Glutamatergic neuron (in vitro differentiated cells): ENCODE results near the gene CCDC85C. TPM values are rescaled to one million over a fixed set of nuclear protein-coding genes. Genes with fewer than 3 reads are reported as not detected.
A peak's percentile ranks its signal among the peaks of the same experiment; 100 is the strongest.

Experiments used
- DNase-seq: peaks from one replicate; pipeline ENCODE4 v3.0.0; 2022
- H3K27ac Mint-ChIP-seq: one replicate; pipeline ENCODE4 v1.8.0; 2020; ENCODE audit warnings: mild to moderate bottlenecking, mixed read lengths, inconsistent platforms; ENCODE audit not compliant: unreplicated experiment
- H3K27me3 Mint-ChIP-seq: one replicate; pipeline ENCODE4 v1.8.0; 2020; ENCODE audit warnings: mild to moderate bottlenecking, moderate library complexity, mixed read lengths, inconsistent platforms; ENCODE audit not compliant: unreplicated experiment
- H3K36me3 Mint-ChIP-seq: one replicate; pipeline ENCODE4 v1.8.0; 2020; ENCODE audit warnings: mild to moderate bottlenecking, mixed read lengths, inconsistent platforms; ENCODE audit not compliant: unreplicated experiment
- H3K4me1 Mint-ChIP-seq: one replicate; pipeline ENCODE4 v1.8.0; 2020; ENCODE audit warnings: mild to moderate bottlenecking, low read depth, mixed read lengths, inconsistent platforms; ENCODE audit not compliant: unreplicated experiment
- H3K4me3 Mint-ChIP-seq: one replicate; pipeline ENCODE4 v1.8.0; 2020; ENCODE audit warnings: mild to moderate bottlenecking, mixed read lengths, inconsistent platforms; ENCODE audit not compliant: unreplicated experiment
- H3K9me3 Mint-ChIP-seq: one replicate; pipeline ENCODE4 v1.8.0; 2020; ENCODE audit warnings: mild to moderate bottlenecking, moderate library complexity, mixed read lengths, inconsistent platforms; ENCODE audit not compliant: unreplicated experiment
- total RNA-seq: library from RNA; stranded (reverse); fragmentation: NEBNext Ultra II Directional; extraction: Animal tissue kit (Norgen Biotek cat#: 25700); gene quantifications from one replicate; pipeline ENCODE4 v1.2.1, GENCODE V29; 2021; ENCODE audit not compliant: unreplicated experiment
- TF ChIP-seq, protein P1 (sequence below): fragments of 200-600 bp; sonication (generic); IDR thresholded peaks from one replicate; pipeline ENCODE4 v1.5.0; 2021; ENCODE audit not compliant: partially characterized antibody, unreplicated experiment

CCDC85C gene
- total RNA-seq, 1 donor from 2014 or later = 32.3 TPM

DNA sequence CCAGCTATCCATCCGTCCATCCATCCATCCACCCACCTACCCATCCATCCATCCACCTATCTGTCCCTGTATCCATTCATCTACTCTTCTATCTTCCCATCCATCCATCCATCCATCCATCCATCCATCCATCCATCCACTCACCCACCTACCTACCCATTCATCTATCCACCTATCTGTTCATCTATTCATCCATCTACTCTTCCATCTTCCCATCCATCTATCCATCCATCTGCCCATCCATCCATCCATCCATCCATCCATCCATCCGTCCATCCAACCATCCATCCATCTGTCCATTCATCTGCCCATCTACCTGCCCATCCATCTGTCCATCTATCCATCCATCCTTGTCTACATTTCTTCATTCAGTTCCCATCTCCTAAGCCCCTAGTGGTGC lies 23.1 kb upstream of the CCDC85C start:
- TF ChIP-seq, protein P1, sequence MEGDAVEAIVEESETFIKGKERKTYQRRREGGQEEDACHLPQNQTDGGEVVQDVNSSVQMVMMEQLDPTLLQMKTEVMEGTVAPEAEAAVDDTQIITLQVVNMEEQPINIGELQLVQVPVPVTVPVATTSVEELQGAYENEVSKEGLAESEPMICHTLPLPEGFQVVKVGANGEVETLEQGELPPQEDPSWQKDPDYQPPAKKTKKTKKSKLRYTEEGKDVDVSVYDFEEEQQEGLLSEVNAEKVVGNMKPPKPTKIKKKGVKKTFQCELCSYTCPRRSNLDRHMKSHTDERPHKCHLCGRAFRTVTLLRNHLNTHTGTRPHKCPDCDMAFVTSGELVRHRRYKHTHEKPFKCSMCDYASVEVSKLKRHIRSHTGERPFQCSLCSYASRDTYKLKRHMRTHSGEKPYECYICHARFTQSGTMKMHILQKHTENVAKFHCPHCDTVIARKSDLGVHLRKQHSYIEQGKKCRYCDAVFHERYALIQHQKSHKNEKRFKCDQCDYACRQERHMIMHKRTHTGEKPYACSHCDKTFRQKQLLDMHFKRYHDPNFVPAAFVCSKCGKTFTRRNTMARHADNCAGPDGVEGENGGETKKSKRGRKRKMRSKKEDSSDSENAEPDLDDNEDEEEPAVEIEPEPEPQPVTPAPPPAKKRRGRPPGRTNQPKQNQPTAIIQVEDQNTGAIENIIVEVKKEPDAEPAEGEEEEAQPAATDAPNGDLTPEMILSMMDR = no peak
- Mint-ChIP-seq H3K27me3 (peaks cover 12% of the 10 kb centered on the region), H3K36me3 (no peaks in the 10 kb centered on the region)

DNA sequence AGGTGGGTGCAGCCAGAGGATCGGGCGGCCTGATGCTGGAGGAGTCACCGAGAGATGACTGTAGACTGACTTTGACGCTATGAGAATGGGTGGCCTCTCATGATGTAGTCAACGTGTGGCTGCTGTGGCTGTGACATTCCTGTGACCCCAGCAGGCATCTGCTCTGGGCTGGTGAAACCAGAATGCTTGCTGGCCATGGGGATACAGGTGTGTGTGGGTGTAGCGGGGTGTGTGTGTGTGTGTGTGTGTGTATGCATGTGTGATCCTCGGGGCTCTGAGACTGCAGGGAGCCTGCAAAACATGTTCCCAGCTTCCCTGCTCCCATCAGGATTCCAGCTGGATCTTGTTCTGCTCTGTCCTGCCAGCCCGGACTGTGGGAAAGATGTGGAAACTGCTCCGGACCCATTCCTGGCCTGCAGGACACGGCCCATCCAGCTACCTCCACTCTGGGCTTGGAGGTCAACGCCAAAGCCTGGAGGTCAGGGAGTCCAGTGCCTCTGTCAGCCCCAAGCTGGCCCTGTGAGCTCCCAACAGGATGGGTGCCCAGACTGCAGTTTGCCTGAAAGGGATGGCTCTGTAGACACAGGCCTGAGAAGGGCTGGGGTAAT lies 22.1 kb upstream of the CCDC85C start:
- TF ChIP-seq, protein P1 = no peak
- Mint-ChIP-seq H3K4me3 (no peak overlapping the region), H3K9me3 (peaks cover 2% of the 10 kb centered on the region), H3K27me3 (peaks cover 12% of the 10 kb centered on the region), H3K36me3 (no peaks in the 10 kb centered on the region), H3K27ac (no peak overlapping the region), H3K4me1 (peaks cover 5% of the 10 kb centered on the region)
- DNase-seq = no peak

More for the DNA sequence above, 23.1 kb upstream of the CCDC85C start:
- no peak overlapping the region for H3K4me3 Mint-ChIP-seq
- H3K27ac Mint-ChIP-seq = peak overlapping the region; percentile 49
- no peak for DNase-seq
- H3K4me1 Mint-ChIP-seq = peaks cover 3% of the 10 kb centered on the region
- H3K9me3 Mint-ChIP-seq = peaks cover 2% of the 10 kb centered on the region

DNA sequence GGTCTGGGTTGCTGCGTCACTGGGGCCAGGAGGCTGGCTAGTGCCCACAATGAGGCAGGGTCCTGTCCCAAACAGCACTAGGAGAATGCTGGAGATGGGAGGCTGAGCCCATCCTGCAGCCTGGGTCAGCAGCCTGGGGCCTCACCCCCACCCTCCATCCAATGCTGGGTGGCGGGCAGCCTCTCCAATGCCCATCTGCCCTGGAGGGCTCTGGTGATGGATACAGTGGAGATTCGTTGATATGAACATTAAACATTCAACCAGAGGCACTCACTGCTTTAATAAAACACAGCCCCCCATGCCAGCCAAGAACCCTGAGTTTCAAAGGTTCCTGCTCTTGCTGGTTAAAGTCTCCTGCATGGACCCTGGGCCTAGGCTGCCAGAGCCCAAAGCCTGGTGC lies 21.5 kb upstream of the CCDC85C start:
- H3K36me3 Mint-ChIP-seq = no peaks in the 10 kb centered on the region
- TF ChIP-seq, protein P1 = no peak
- H3K9me3 Mint-ChIP-seq = peaks cover 2% of the 10 kb centered on the region

DNA sequence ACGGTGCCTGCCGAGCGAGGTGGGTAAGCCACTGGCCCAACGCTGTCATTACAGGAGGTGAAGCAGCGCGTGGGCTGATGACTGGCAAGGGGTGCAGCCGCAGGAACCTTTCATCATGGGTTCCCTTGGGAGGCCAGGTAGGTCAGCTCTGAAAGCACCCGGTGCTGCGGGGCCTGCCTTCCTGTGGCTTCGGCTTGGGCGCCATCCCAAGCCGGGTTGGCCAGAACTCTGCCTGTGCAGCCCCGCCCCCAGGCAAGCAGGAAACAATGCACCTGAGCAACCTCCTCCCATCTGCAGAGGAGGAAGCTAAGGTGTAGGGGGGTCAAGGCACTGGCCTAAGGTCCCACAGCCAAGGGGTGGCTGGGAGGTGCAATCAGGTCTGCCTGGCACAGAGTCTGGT lies 21.0 kb upstream of the CCDC85C start:
- Mint-ChIP-seq H3K27ac (no peak overlapping the region), H3K27me3 (peaks cover 11% of the 10 kb centered on the region), H3K4me3 (no peak overlapping the region), H3K36me3 (no peaks in the 10 kb centered on the region), H3K9me3 (peaks cover 2% of the 10 kb centered on the region), H3K4me1 (peaks cover 5% of the 10 kb centered on the region)
- TF ChIP-seq, protein P1 = no peak
- DNase-seq = no peak

More for the DNA sequence above, 21.5 kb upstream of the CCDC85C start:
- Mint-ChIP-seq H3K4me1 (peaks cover 5% of the 10 kb centered on the region), H3K27me3 (peaks cover 12% of the 10 kb centered on the region), H3K4me3 (no peak overlapping the region), H3K27ac (no peak overlapping the region)
- no peak for DNase-seq

DNA sequence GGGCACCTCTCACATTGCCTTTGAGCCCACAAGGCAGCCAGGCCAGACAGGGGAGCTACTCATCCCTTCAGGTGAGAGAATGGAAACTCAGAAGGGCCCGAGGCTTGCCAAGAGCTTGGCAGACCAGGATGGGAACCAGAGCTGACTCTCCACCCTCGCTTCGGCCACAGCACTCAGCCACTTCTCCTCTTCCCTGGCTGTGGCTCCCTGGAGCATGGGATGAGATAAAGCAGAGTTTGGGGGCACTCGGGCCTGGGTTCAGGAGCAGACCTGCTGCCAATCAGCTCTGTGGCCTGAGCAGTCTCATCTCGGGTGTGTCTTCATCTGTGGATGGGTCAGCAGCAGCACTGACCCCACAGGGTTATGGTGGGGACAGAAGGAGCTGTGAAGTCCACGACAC lies 20.0 kb upstream of the CCDC85C start:
- H3K27ac Mint-ChIP-seq = no peak overlapping the region
- H3K36me3 Mint-ChIP-seq = no peaks in the 10 kb centered on the region
- no peak for DNase-seq
- TF ChIP-seq, protein P1 = no peak
- peaks cover 5% of the 10 kb centered on the region for H3K4me1 Mint-ChIP-seq
- H3K4me3 Mint-ChIP-seq = no peak overlapping the region
- H3K27me3 Mint-ChIP-seq = peaks cover 11% of the 10 kb centered on the region
- peaks cover 2% of the 10 kb centered on the region for H3K9me3 Mint-ChIP-seq
